Measurements from ENCODE around the gene AFAP1L2. TPM values are rescaled to one million over a fixed set of nuclear protein-coding genes. Genes with fewer than 3 reads are reported as not detected.

Gene AFAP1L2
- total RNA-seq, 3 donors from 2014 or later = 6.7 to 23.4 (median 11.6) TPM

DNA sequence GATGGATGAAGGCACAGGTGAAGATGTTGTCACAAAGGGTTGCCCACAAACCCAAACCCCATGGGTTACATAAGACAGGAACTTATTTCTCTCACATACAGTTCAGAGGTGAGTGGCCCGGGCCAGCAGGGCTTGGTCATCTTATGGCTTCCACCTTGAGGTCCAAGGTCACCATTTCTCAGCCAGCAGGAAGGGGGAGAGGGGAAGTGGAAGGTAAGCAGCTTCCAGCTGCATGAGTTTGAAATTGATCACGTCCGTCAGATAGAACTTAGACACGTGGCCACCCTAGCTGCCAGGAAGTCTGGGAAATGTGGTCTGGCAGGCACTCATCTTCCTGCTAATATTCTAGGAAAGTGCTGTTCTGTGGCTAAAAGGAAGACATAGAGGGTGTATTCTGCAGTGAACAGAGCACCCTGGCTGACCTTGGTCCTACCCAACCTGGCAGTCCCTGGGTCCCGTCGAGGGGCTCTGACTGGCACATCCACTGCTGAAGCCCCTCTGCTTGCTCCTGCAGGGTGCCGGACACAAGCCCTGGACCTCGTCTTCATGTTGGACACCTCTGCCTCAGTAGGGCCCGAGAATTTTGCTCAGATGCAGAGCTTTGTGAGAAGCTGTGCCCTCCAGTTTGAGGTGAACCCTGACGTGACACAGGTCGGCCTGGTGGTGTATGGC, 115.7 kb downstream of the AFAP1L2 start:
- Histone ChIP-seq H3K4me1 (ENCODE audit: low read depth) (no peaks in the 10 kb centered on the region), H3K9me3 (no peaks in the 10 kb centered on the region), H3K4me3 (no peak overlapping the region), H3K36me3 (ENCODE audit: low read depth) (no peaks in the 10 kb centered on the region)
- ATAC-seq (no peak), DNase-seq (no peak)
- TF ChIP-seq, protein P1, sequence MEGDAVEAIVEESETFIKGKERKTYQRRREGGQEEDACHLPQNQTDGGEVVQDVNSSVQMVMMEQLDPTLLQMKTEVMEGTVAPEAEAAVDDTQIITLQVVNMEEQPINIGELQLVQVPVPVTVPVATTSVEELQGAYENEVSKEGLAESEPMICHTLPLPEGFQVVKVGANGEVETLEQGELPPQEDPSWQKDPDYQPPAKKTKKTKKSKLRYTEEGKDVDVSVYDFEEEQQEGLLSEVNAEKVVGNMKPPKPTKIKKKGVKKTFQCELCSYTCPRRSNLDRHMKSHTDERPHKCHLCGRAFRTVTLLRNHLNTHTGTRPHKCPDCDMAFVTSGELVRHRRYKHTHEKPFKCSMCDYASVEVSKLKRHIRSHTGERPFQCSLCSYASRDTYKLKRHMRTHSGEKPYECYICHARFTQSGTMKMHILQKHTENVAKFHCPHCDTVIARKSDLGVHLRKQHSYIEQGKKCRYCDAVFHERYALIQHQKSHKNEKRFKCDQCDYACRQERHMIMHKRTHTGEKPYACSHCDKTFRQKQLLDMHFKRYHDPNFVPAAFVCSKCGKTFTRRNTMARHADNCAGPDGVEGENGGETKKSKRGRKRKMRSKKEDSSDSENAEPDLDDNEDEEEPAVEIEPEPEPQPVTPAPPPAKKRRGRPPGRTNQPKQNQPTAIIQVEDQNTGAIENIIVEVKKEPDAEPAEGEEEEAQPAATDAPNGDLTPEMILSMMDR (IDR thresholded peaks at IDR 0.05) = no peak
- intact Hi-C loops (cut with DNase I, micrococcal nuclease) = no loop called here

DNA sequence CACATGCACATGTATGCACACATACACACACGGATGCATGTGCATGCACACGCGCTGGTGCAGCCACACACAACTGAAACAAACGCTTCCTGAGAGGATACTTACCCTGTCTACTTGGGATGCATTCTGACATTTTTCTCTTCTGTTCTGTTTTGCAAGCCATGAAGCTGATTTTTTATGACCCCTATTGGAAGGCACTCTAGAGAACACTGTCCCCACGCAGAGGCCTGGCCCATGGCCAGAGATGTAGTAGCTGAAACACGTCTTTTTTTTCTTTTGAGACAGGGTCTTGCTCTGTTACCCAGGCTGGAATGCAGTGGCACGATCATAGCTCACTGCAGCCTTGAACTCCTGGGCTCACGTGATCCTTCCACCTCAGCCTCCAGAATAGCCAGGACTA, 117.4 kb downstream of the AFAP1L2 start:
- DNase-seq = no peak
- intact Hi-C loops (cut with DNase I, micrococcal nuclease) = no loop called here
- no peak for ATAC-seq
- H3K36me3 ChIP-seq (ENCODE audit: low read depth) = no peaks in the 10 kb centered on the region
- no peaks in the 10 kb centered on the region for H3K4me1 ChIP-seq (ENCODE audit: low read depth)
- H3K9me3 ChIP-seq = no peaks in the 10 kb centered on the region
- TF ChIP-seq, protein P1 (IDR thresholded peaks at IDR 0.05) = no peak
- H3K4me3 ChIP-seq = no peak overlapping the region

DNA sequence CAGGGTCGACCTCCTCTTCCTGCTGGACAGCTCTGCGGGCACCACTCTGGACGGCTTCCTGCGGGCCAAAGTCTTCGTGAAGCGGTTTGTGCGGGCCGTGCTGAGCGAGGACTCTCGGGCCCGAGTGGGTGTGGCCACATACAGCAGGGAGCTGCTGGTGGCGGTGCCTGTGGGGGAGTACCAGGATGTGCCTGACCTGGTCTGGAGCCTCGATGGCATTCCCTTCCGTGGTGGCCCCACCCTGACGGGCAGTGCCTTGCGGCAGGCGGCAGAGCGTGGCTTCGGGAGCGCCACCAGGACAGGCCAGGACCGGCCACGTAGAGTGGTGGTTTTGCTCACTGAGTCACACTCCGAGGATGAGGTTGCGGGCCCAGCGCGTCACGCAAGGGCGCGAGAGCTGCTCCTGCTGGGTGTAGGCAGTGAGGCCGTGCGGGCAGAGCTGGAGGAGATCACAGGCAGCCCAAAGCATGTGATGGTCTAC, 118.3 kb downstream of the AFAP1L2 start:
- Histone ChIP-seq H3K9me3 (no peaks in the 10 kb centered on the region), H3K4me1 (ENCODE audit: low read depth) (no peaks in the 10 kb centered on the region), H3K36me3 (ENCODE audit: low read depth) (no peaks in the 10 kb centered on the region), H3K4me3 (no peak overlapping the region)
- intact Hi-C loops (cut with DNase I, micrococcal nuclease) = no loop called here
- TF ChIP-seq, protein P1 (IDR thresholded peaks at IDR 0.05) = no peak
- no peak for ATAC-seq
- DNase-seq = no peak

DNA sequence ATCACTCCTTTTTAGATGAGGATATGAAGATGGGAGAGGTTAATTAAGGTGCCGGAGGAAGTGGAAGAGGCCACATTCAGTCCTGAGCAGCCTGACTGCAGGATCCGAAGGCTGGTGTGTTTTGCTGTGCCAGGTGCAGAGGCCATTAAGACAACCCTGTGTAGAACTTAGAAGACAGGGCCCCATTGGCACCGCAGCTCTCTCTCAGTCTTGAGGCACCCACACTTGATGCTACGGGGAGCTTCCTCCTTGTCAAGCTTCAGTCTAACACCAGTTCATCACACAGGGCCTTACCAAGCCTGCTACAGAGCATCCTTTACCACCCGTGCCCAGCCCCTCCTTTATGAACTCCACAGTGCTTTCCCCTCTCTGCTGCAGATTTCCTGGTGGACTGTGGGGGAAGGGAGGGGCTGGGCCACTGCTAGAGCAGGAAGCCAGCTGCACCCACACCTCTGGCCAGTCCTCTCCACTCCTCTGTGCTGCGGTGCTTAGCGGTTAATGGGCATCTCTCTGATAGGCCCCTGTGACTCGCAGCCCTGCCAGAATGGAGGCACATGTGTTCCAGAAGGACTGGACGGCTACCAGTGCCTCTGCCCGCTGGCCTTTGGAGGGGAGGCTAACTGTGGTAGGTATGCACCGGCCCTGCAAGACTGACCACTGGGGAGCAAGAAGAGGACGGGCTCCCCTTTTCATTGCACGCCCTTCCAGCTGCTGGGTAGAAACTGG, 119.8 kb downstream of the AFAP1L2 start:
- H3K4me1 ChIP-seq (ENCODE audit: low read depth) = no peaks in the 10 kb centered on the region
- H3K9me3 ChIP-seq = no peaks in the 10 kb centered on the region
- TF ChIP-seq, protein P1 (IDR thresholded peaks at IDR 0.05) = no peak
- DNase-seq (no peak), ATAC-seq (no peak)
- H3K36me3 ChIP-seq (ENCODE audit: low read depth) = no peaks in the 10 kb centered on the region
- intact Hi-C loops (cut with DNase I, micrococcal nuclease) = no loop called here
- H3K4me3 ChIP-seq = no peak overlapping the region

- intact Hi-C loops (cut with DNase I, micrococcal nuclease) = no loop called here
- ATAC-seq (no peak), DNase-seq (no peak)
- TF ChIP-seq, protein P1 (IDR thresholded peaks at IDR 0.05) = no peak
- Histone ChIP-seq H3K36me3 (ENCODE audit: low read depth) (no peaks in the 10 kb centered on the region), H3K9me3 (no peaks in the 10 kb centered on the region), H3K4me1 (ENCODE audit: low read depth) (no peaks in the 10 kb centered on the region), H3K4me3 (no peak overlapping the region)
Observed at GRCh38 chr10:114283535-114284234, 120.6 kb downstream of the AFAP1L2 start.
